Mesothelial cell of epicardium (in vitro differentiated cells): ENCODE data around the gene CRLF1. TPM values are rescaled to one million over a fixed set of nuclear protein-coding genes. Genes with fewer than 3 reads are reported as not detected.

Experiments
- DNase-seq, 2 experiments: peaks; one replicate each; pipeline ENCODE4 v3.0.0; 2021; ENCODE audit warnings: low spot score in 2 of 2; ENCODE audit not compliant: unreplicated experiment in 2 of 2
- H3K27ac Mint-ChIP-seq: 2 replicates; pipeline ENCODE4 v1.8.0; 2021; ENCODE audit warnings: mixed read lengths
- H3K27me3 Mint-ChIP-seq: 2 replicates; pipeline ENCODE4 v1.8.0; 2021; ENCODE audit warnings: low read depth, mixed read lengths
- H3K36me3 Mint-ChIP-seq: 2 replicates; pipeline ENCODE4 v1.8.0; 2021; ENCODE audit warnings: mixed read lengths
- H3K4me1 Mint-ChIP-seq: 2 replicates; pipeline ENCODE4 v1.8.0; 2021; ENCODE audit warnings: mixed read lengths
- H3K4me3 Mint-ChIP-seq: 2 replicates; pipeline ENCODE4 v1.8.0; 2021; ENCODE audit warnings: mild to moderate bottlenecking, moderate library complexity, mixed read lengths
- H3K9me3 Mint-ChIP-seq: 2 replicates; pipeline ENCODE4 v1.8.0; 2021; ENCODE audit warnings: mixed read lengths
- CTCF ChIP-seq: fragments of 200-600 bp; sonication (generic); IDR thresholded peaks from one replicate; pipeline ENCODE4 v1.5.0; 2021; ENCODE audit warnings: antibody characterized with exemption; ENCODE audit not compliant: unreplicated experiment
- total RNA-seq: library from RNA; stranded (reverse); gene quantifications from 3 replicates; pipeline ENCODE4 v1.2.1, GENCODE V29; 2021

Gene CRLF1, protein sequence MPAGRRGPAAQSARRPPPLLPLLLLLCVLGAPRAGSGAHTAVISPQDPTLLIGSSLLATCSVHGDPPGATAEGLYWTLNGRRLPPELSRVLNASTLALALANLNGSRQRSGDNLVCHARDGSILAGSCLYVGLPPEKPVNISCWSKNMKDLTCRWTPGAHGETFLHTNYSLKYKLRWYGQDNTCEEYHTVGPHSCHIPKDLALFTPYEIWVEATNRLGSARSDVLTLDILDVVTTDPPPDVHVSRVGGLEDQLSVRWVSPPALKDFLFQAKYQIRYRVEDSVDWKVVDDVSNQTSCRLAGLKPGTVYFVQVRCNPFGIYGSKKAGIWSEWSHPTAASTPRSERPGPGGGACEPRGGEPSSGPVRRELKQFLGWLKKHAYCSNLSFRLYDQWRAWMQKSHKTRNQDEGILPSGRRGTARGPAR
- 0.89 to 2.0 TPM (median 1.0 TPM) in 3 replicates for total RNA-seq

GRCh38 chr19:18606281-18607225 lies at the start of gene CRLF1:
CRLF1 (minus strand) TSS chr19:18606799; CDS start chr19:18606656, 143 bp downstream.
- Mint-ChIP-seq H3K4me1 (peaks cover 22% of the 10 kb centered on the region), H3K4me3 (peak within 1 kb of the TSS; percentile 22)

GRCh38 chr19:18655173-18655844 lies 48.7 kb upstream of the CRLF1 start:
- H3K27ac Mint-ChIP-seq: no peak overlapping the region

More at GRCh38 chr19:18606281-18607225, at the start of gene CRLF1:
- no peaks in the 10 kb centered on the region for H3K9me3 Mint-ChIP-seq
- peaks cover 84% of the 10 kb centered on the region for H3K27me3 Mint-ChIP-seq
- no peaks in the 10 kb centered on the region for H3K36me3 Mint-ChIP-seq
- no peak for DNase-seq
- TF ChIP-seq CTCF: no peak
- H3K27ac Mint-ChIP-seq: no peak within 1 kb of the TSS

GRCh38 chr19:18654469-18654868 lies 47.9 kb upstream of the CRLF1 start:
- TF ChIP-seq CTCF: no peak
- no peak overlapping the region for H3K4me3 Mint-ChIP-seq
- H3K4me1 Mint-ChIP-seq: peaks cover 43% of the 10 kb centered on the region
- no peaks in the 10 kb centered on the region for H3K9me3 Mint-ChIP-seq
- no peak overlapping the region for H3K27ac Mint-ChIP-seq
- no peaks in the 10 kb centered on the region for H3K27me3 Mint-ChIP-seq
- no peak for DNase-seq
- H3K36me3 Mint-ChIP-seq: no peaks in the 10 kb centered on the region

More at GRCh38 chr19:18655173-18655844, 48.7 kb upstream of the CRLF1 start:
- Mint-ChIP-seq H3K9me3 (no peaks in the 10 kb centered on the region), H3K27me3 (no peaks in the 10 kb centered on the region), H3K36me3 (no peaks in the 10 kb centered on the region), H3K4me3 (no peak overlapping the region), H3K4me1 (peaks cover 35% of the 10 kb centered on the region)
- no peak for TF ChIP-seq CTCF
- DNase-seq: no peak

DNA sequence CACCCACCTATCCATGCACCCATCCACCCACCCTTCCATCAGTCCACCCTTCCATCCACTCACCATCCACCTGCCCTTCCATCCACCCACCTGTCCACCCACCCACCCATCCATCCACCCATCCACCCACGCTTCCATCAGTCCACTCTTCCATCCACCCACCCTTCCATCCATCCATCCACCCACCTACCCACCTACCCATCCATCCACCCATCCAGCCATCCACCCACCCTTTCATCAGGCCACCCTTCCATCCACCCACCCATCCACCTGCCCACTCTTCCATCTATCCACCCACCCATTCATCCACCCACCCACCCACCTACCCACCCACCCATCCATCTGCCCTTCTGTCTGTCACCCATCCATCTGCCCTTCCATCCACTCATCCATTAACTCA lies 47.3 kb upstream of the CRLF1 start:
- no peak for TF ChIP-seq CTCF
- Mint-ChIP-seq H3K27ac (no peak overlapping the region), H3K27me3 (no peaks in the 10 kb centered on the region), H3K4me1 (peaks cover 44% of the 10 kb centered on the region), H3K4me3 (no peak overlapping the region), H3K9me3 (no peaks in the 10 kb centered on the region), H3K36me3 (no peaks in the 10 kb centered on the region)
- DNase-seq: no peak

DNA sequence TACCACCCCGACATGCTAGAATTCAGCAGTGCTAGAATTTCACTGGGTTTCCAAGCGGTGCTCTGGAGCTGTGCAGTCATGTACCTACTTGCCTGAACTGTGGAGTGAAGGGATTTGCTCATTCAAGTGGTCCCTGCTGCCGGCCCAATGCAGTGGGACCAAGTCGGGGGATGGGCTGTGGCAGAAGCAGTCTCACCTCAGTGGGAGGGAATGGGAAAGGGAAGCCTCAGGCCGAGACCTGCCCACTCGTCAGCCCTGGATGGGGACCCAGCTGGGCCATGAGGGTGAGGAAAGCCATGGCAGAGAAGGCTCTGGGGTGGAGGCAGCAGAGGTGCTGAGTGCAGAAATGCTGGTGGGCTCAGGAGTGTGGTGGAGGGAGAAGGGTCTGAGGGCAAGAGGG lies 45.1 kb upstream of the CRLF1 start:
- no peak for TF ChIP-seq CTCF
- Mint-ChIP-seq H3K4me3 (no peak overlapping the region), H3K4me1 (peaks cover 28% of the 10 kb centered on the region), H3K27ac (no peak overlapping the region), H3K36me3 (no peaks in the 10 kb centered on the region), H3K9me3 (no peaks in the 10 kb centered on the region), H3K27me3 (no peaks in the 10 kb centered on the region)
- DNase-seq: no peak
